SK-N-SH treated with all-trans-retinoic acid at 6 μM for 48 hours (cell line): ENCODE results near the gene UBE2H.
"Not testable (repeated sequence)": the region's sequence is repeated elsewhere in the genome, so short reads cannot be mapped to it uniquely, and the experiment has no call there.

Source experiments
- ATAC-seq: fragments of 200-7000 bp; cut with Tn5 transposase; 3 replicates; pipeline ENCODE4 v1.9.1; 2020; ENCODE audit warnings: mild to moderate bottlenecking, moderate library complexity
- BACH2 ChIP-seq: fragments of 250-450 bp; sonication (Bioruptor Pico); IDR thresholded peaks from 2 replicates; pipeline ENCODE4 v1.9.0; 2021; ENCODE audit warnings: mild to moderate bottlenecking, borderline replicate concordance
- CREB5 ChIP-seq: fragments of 250-450 bp; sonication (Bioruptor Pico); IDR thresholded peaks from 2 replicates; pipeline ENCODE4 v1.5.1; 2020; ENCODE audit warnings: low read depth, mild to moderate bottlenecking, moderate library complexity
- ESRRG ChIP-seq: fragments of 250-450 bp; sonication (Bioruptor Pico); IDR thresholded peaks from 2 replicates; pipeline ENCODE4 v1.6.1; 2021; ENCODE audit warnings: mild to moderate bottlenecking
- GLIS3 ChIP-seq: fragments of 250-450 bp; sonication (Bioruptor Pico); IDR thresholded peaks from 2 replicates; pipeline ENCODE4 v1.5.0; 2020; ENCODE audit warnings: mild to moderate bottlenecking, moderate library complexity
- ISL1 ChIP-seq: fragments of 250-450 bp; sonication (Bioruptor Pico); IDR thresholded peaks from 2 replicates; pipeline ENCODE4 v2.1.2; 2022; ENCODE audit warnings: mild to moderate bottlenecking, moderate library complexity
- OSR1 ChIP-seq: fragments of 250-450 bp; sonication (Bioruptor Pico); IDR thresholded peaks from 2 replicates; pipeline ENCODE4 v1.8.0; 2022; ENCODE audit warnings: moderate library complexity, mild to moderate bottlenecking, inconsistent platforms
- PATZ1 ChIP-seq: fragments of 250-450 bp; sonication (Bioruptor Pico); IDR thresholded peaks from 2 replicates; pipeline ENCODE4 v1.8.0; 2020; ENCODE audit warnings: mild to moderate bottlenecking, moderate library complexity, borderline replicate concordance
- POU6F1 ChIP-seq: fragments of 250-450 bp; sonication (Bioruptor Pico); IDR thresholded peaks from 2 replicates; pipeline ENCODE4 v1.8.0; 2021; ENCODE audit warnings: low read depth, mild to moderate bottlenecking, moderate library complexity, borderline replicate concordance
- PPARA ChIP-seq: fragments of 250-450 bp; sonication (Bioruptor Pico); IDR thresholded peaks from 2 replicates; pipeline ENCODE4 v1.5.0; 2020; ENCODE audit warnings: mild to moderate bottlenecking, borderline replicate concordance
- RARB ChIP-seq: fragments of 250-450 bp; sonication (Bioruptor Pico); IDR thresholded peaks from 2 replicates; pipeline ENCODE4 v1.8.0; 2021; ENCODE audit warnings: mild to moderate bottlenecking, moderate library complexity
- SNAI2 ChIP-seq: fragments of 250-450 bp; sonication (Bioruptor Pico); IDR thresholded peaks from 2 replicates; pipeline ENCODE4 v1.5.0; 2020; ENCODE audit warnings: mild to moderate bottlenecking, moderate library complexity
- TCF4 ChIP-seq: fragments of 250-450 bp; sonication (Bioruptor Pico); IDR thresholded peaks from 2 replicates; pipeline ENCODE4 v1.8.0; 2021; ENCODE audit warnings: mild to moderate bottlenecking, moderate library complexity, borderline replicate concordance
- TOX ChIP-seq: fragments of 250-450 bp; sonication (Bioruptor Pico); IDR thresholded peaks from 2 replicates; pipeline ENCODE4 v1.8.0; 2021; ENCODE audit warnings: mild to moderate bottlenecking, moderate library complexity, borderline replicate concordance
- TSHZ2 ChIP-seq: fragments of 250-450 bp; sonication (Bioruptor Pico); IDR thresholded peaks from 2 replicates; pipeline ENCODE4 v1.5.0; 2020; ENCODE audit warnings: mild to moderate bottlenecking, moderate library complexity
- ZC3H10 ChIP-seq: fragments of 250-450 bp; sonication (Bioruptor Pico); IDR thresholded peaks from 2 replicates; pipeline ENCODE4 v1.5.1; 2021; ENCODE audit warnings: mild to moderate bottlenecking, moderate library complexity
- ZFP3 ChIP-seq: fragments of 250-450 bp; sonication (Bioruptor Pico); IDR thresholded peaks from 2 replicates; pipeline ENCODE4 v1.5.0; 2020; ENCODE audit warnings: mild to moderate bottlenecking, moderate library complexity
- ZFP30 ChIP-seq: fragments of 450-650 bp; formaldehyde crosslinking; IDR thresholded peaks from 2 replicates; pipeline ENCODE4 v1.5.0; 2022; ENCODE audit warnings: mild to moderate bottlenecking, moderate library complexity
- ZNF70 ChIP-seq: fragments of 450-650 bp; formaldehyde crosslinking; IDR thresholded peaks from 2 replicates; pipeline ENCODE4 v1.5.0; 2020; ENCODE audit warnings: mild to moderate bottlenecking, moderate library complexity
- ZNF8 ChIP-seq: fragments of 450-650 bp; formaldehyde crosslinking; IDR thresholded peaks from 2 replicates; pipeline ENCODE4 v1.5.0; 2020; ENCODE audit warnings: mild to moderate bottlenecking, moderate library complexity

UBE2H gene

GRCh38 chr7:129866251-129866650 lies 86.5 kb downstream of the UBE2H start:
- no peak for ATAC-seq
- TF ChIP-seq PPARA (CRISPR knock-in tag) (no peak), SNAI2 (CRISPR knock-in tag) (no peak), ZFP30 (no peak), TCF4 (no peak), ISL1 (CRISPR knock-in tag) (no peak), TOX (CRISPR knock-in tag) (no peak), POU6F1 (CRISPR knock-in tag) (no peak), RARB (CRISPR knock-in tag) (no peak), CREB5 (CRISPR knock-in tag) (no peak), ESRRG (CRISPR knock-in tag) (no peak)

GRCh38 chr7:129865925-129866201 lies 86.9 kb downstream of the UBE2H start:
- peak; percentile 7; the same call in 2 of the 3 replicates for ATAC-seq
- TF ChIP-seq OSR1 (CRISPR knock-in tag) (no peak), ZFP3 (CRISPR knock-in tag) (no peak), BACH2 (no peak), ZNF70 (no peak), ZNF8 (CRISPR knock-in tag) (no peak), TSHZ2 (no peak), ESRRG (CRISPR knock-in tag) (no peak), ZFP30 (no peak), POU6F1 (CRISPR knock-in tag) (no peak), TCF4 (no peak), ZC3H10 (CRISPR knock-in tag) (no peak), SNAI2 (CRISPR knock-in tag) (no peak), GLIS3 (CRISPR knock-in tag) (no peak), CREB5 (CRISPR knock-in tag) (no peak), PPARA (CRISPR knock-in tag) (no peak), TOX (CRISPR knock-in tag) (no peak)

- TF ChIP-seq TOX (CRISPR knock-in tag) (no peak), ISL1 (CRISPR knock-in tag) (peak; percentile 17; the same call in 1 of the 2 replicates), CREB5 (CRISPR knock-in tag) (no peak), ZC3H10 (CRISPR knock-in tag) (no peak), ZFP30 (no peak), ZFP3 (CRISPR knock-in tag) (no peak), PATZ1 (CRISPR knock-in tag) (no peak)
- ATAC-seq: no peak
Observed at GRCh38 chr7:129865093-129865924, 87.5 kb downstream of the UBE2H start.

- not testable (repeated sequence) for ATAC-seq
Observed at GRCh38 chr7:129864676-129865075, 88.1 kb downstream of the UBE2H start.
